Kidney glomerular epithelial cell (primary cell): ENCODE results near the gene TMPRSS13.
"Not testable (repeated sequence)": the region's sequence is repeated elsewhere in the genome, so short reads cannot be mapped to it uniquely, and the experiment has no call there.

Experiments used
- DNase-seq: peaks from one replicate; lab custom pipeline; 2025; lab: John Stamatoyannopoulos, UW

Gene TMPRSS13

DNA sequence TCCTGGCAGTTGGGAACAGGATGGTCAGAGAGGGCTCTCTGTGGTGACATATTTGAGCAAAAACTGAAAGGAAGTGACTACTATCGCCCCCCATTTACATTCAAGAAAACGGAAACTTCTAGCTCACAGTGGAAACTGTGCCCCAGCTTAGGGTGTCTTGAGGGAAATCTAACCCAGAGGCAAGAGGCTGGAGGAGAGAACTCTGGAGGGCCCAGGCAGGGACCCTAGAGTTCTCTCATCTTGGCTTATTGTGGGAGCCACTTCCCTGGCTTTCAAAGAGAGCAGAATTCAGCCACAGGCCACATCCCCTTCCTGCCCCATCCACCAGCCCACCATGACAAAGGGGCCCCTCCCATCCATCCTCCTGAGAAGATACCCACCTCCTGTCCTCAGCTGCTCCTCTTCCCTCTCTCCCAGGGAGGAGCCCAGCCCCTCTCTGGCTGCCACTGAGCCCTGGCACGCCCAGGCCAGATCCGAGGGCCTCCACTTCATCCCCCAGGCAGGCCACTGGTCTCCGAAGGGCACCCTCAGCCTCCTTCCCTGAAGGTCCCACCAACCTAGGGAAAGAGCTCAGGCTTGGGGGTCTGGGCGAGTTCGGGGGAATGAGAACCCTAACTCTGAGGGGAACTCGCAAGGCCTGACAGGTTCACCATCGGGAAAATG lies 1.6 kb upstream of the TMPRSS13 start:
- no peak for DNase-seq

GRCh38 chr11:117929916-117930570 lies 841 bp upstream of the TMPRSS13 start:
- DNase-seq: no peak

DNA sequence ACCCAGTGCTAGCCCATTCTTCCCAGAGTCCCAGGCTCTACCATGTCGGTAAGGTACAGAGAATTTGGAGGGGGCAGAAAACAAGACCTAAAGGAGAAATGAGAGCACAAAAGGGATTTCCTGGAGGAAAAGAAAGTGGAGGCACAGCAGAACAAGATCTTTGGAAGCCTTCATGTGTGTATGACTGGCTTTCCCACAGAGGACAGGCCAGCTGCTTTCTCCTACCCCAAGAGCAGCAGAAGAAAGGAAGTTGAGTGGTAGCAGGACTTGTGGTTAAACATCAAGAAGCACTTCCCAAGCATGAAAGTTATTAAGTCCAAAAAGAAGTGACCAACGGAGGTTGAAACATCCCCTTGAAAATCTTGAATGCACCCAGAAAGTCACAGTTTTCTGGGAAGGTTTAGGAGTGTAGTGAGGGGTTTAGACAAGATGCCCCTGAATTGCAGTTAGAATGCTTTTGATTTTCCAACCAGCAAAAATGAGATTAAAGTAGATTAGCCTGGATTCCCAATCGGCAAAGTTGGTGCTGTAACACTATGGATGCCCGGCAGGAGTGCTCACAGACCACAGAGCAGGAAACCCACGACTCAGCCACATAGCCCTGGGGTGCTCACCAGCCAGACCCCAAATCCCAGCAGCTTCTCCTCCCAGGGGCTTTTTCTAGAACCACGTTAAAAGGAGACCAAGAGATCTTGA lies 608 bp downstream of the TMPRSS13 start:
- DNase-seq: no peak

GRCh38 chr11:117927926-117928325 lies 1.3 kb downstream of the TMPRSS13 start:
- no peak for DNase-seq

- DNase-seq: not testable (repeated sequence)
These were observed 3.0 kb downstream of the TMPRSS13 start for GRCh38 chr11:117926166-117926565.

DNA sequence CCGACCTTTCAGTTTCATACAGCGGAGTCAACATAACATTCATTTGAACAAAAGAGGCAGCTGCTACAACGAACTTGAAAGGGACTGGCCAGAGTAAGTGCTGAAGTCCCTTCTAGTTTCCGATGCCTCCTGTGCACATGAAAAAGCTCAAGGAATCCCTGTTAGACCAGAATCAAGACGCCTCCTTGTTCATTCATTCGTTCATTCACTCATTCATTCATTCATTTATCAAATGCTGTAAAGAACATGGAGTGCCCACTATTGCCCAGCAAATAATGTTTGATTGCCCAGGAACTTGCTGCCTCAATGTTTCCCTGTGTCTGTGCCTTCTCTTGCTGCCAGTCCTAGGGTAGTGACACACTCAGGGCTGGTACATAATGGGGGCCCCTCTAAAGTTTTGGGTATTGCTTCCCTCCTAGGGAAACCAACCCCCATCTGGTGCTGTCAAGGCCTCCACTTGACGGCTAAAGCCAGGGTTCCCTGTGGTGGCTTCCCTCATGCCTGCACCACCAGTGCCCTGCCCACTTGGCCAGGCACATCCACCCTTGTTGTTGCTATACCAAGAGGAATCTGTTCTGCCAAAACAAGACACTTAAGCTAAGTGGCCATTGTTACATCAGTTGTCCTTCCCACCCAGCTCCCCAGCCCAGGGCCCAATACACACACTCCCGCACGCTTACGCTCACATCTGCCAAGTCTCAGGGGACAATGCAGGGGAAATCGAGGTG lies 3.8 kb downstream of the TMPRSS13 start:
- DNase-seq: no peak

DNA sequence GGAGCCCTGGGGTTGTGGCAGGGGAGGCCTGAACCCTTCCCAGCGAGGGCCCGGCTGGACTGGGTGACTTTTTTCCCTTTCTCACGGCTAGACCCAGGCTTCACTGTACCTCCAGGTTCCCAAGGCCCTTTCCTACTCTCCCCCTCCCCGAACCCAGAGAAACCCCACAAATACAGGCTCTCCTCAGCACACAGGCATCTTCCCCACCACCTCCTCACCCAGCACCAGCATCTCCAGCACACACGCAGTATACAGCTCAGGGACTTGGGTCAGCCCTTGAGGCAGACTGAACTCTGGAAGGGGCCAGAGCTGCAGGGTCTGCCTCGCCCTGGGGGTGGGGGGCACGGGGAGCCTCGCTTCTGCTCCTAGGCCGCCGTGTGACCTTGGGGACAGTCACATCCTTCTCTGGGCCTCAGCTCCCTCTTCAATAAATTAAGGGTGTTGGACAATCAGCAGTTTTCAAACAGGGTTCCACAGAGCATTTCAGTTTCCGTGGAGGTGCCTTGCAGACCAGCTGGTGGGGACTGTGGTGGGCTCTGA lies 4.5 kb downstream of the TMPRSS13 start:
- no peak for DNase-seq

DNA sequence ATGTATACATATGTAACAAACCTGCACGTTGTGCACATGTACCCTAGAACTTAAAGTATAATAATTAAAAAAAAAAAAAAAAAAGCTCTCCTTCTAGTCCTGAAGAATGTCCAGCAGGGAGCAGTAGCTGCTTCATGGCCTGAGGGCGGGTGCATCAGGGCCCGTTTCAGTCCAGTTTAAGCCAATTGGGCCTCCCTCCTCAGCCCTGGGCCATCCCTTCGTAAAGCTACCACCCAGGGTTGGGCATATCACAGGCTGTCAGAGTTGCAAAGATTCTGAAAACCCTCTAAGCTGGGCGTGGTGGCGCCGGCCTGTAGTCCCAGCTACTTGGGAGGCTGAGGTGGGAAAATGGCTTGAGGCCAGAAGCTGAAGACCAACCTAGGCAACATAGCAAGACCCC lies 5.4 kb downstream of the TMPRSS13 start:
- DNase-seq: no peak

DNA sequence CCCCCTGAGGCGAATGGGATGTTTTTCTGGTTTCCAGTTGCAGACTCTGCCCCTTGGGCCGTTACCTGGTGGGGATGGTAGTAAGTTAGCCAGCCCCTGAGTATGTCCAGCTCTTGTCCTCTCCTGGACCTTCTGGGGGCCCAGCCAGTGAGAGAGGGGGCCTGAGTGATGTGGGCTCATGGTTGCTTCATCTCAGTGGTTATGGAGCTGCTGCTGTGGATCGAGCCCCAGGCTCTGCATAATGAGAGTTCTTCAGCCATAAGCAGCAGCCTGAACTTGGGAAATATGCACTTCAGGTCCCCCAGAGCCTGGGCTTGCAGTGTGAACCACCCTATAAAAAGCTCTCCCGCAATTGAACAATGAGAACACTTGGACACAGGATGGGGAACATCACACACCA lies 5.9 kb downstream of the TMPRSS13 start:
- DNase-seq: no peak

- DNase-seq: no peak
These were observed 7.3 kb downstream of the TMPRSS13 start for GRCh38 chr11:117921893-117922292.

- no peak for DNase-seq
These were observed 7.7 kb downstream of the TMPRSS13 start for GRCh38 chr11:117921456-117921855.

DNA sequence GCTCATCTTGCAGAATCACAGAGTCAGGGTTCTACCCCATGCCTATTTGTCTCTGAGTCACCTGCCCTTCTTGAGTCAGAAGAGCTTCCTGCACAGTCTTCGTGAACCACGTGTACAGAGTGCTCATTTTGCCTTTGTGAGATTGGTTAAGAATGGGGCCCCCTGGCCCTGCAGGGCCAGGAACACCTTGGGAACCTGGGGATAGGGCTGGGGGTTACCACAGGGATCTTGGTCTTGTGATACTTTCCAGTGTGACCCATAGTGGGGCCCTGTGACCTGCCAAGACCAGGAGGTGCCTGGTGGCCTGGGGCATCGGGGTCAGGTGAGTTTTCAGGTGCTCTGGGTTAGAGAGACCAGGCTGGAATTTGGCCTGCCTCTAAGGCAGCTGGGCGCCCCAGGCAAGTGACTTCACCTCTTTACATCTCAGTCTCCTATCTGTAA lies 9.4 kb downstream of the TMPRSS13 start:
- no peak for DNase-seq

DNA sequence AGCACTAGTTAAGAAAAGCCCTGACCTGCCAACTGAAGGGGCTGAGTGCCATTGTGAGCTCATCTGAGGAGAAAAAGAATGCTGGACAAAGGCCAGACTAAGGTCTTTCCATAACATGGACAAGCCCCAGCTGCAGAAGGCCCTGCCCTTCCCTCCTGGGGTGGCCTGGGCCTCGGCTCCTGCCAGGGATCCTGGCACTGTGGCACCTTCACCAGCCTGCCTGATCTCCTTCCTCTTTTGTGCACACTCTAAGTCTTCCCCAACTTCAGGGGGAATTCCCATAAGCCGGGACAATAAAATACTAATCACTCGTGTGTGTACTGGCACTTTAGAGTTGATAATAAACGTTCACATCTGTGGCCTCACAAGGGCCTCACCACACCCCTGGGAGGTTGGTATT lies 9.9 kb downstream of the TMPRSS13 start:
- DNase-seq: no peak

- no peak for DNase-seq
These were observed 10.6 kb downstream of the TMPRSS13 start for GRCh38 chr11:117918366-117919255.

DNA sequence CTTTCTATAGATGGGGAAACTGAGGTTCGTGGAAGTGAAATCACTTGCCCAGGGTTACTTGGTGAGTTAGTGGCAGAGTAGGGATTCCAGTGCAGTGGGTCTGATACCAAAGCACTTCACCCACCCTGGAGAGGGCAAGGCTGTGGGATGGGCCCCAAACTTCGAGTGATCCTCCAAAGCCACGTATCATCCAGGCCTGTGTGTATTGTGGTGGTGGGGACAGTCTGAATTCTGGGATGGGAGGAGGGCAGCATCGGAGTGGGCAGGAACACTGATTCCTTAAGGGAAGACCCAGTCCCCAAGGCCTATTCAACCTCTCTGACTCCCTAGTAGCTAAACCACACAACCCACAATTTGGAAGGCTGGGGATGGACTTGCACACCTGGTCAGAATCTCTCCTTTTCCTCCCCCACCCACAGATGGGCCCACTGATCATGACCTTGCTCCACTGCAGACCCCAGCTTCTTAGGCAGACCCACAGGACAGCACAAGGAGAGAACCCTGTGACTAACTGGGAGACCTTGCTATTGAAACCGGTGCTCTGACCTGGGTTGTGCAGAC lies 11.5 kb downstream of the TMPRSS13 start:
- DNase-seq: no peak

- no peak for DNase-seq
These were observed 12.2 kb downstream of the TMPRSS13 start for GRCh38 chr11:117916956-117917355.

GRCh38 chr11:117915672-117916235 lies 13.4 kb downstream of the TMPRSS13 start:
- DNase-seq: no peak

GRCh38 chr11:117914991-117915618 lies 14.1 kb downstream of the TMPRSS13 start:
- DNase-seq: no peak

GRCh38 chr11:117914398-117914761 lies 14.8 kb downstream of the TMPRSS13 start:
- DNase-seq: no peak

DNA sequence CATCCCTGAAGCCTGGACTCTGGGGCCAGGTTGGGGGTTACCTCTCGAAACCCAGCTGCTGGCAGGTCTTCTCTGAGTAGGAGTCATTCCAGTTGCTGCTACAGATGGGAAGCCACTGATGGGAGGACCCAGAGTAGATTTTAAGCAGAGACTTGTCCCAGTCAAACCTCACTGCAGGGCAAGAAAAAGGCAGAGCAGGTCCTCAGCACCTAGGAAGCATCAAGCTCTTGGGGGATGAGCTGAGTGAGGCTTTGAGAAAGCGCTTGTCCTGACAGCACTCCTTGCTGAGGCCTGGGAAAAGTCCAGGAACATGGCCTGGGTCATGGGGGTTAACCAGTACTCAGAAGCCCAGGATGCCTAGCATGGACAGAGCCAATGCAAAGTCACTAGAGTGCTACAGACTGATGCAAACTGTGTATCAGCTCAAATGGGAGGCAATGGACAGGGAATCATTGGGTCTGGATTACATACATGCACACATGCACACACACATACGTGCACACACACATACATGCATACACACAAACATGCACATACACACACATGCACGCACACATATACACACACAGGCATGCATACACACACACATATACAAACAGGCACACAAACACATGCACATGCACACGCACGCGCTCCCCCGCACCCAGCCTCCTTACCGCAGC lies 15.3 kb downstream of the TMPRSS13 start:
- DNase-seq: no peak
